ENCODE results near the gene SORT1.
"Not testable (repeated sequence)": the region's sequence is repeated elsewhere in the genome, so short reads cannot be mapped to it uniquely, and the experiment has no call there.

The SORT1 gene

DNA sequence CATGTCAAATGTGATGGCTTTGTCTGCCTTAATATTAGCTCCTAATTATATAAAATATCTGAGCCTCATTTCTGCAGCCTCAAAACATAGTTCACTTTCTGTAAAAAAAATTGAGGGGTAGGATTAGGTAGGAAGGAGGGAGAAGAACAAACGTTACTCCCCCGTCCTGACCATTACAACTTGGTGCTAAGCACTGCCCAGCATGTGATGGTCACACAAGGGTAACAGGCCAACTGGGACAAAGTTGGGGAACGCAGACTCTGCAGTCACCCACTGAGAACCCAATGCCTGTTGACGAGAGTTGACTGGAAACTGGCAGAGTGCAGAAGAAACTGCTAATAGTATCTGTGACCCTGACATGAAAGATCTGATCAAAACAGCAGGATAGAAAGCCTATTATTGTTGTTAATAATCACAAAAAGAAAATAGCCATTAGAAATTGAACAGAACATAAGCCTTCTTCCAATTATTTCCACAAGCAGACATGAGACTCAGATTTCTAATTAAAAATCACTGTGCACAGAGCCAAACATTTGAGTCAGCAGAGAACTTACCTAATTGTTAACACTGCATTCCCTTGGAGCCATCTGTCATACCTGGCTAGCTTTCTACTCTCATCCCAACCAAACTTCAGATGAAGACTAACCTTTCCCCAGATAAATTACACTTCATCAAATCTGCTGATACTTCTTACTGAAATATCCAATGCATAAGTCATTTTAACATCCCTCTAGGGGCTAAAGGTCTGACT lies 5.5 kb downstream of the SORT1 start:
- no peak for ATAC-seq
- H3K4me3 Mint-ChIP-seq, result no peak overlapping the region
- peaks cover 47% of the 10 kb centered on the region for H3K4me1 Mint-ChIP-seq
- H3K36me3 Mint-ChIP-seq, result no peaks in the 10 kb centered on the region
- no peaks in the 10 kb centered on the region for H3K9me3 Mint-ChIP-seq
- no peak overlapping the region for H3K27ac Mint-ChIP-seq
- peaks cover 88% of the 10 kb centered on the region for H3K27me3 Mint-ChIP-seq

DNA sequence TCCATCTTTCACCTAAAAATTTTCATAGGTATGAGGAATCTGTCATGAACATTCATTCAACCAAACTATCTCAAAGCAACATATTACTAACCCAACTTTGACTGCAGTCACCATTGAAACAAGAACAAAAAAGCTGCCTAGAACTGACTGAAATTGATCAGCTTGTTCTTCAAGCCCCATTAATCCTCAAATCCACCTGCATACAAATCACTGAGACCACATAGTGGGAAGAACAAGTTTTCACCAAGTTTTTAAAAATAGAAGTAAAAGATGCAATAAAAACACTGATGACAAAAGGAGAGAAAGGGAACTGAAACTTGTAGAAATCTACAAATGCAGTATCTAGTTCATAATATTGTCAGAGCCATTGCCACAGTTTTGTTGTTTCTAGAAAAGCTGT lies 6.1 kb downstream of the SORT1 start:
- peak; percentile 84 for ATAC-seq
- no peak overlapping the region for H3K4me3 Mint-ChIP-seq
- no peak overlapping the region for H3K27ac Mint-ChIP-seq
- no peaks in the 10 kb centered on the region for H3K9me3 Mint-ChIP-seq
- peaks cover 42% of the 10 kb centered on the region for H3K4me1 Mint-ChIP-seq
- H3K27me3 Mint-ChIP-seq, result peaks cover 84% of the 10 kb centered on the region
- no peaks in the 10 kb centered on the region for H3K36me3 Mint-ChIP-seq

DNA sequence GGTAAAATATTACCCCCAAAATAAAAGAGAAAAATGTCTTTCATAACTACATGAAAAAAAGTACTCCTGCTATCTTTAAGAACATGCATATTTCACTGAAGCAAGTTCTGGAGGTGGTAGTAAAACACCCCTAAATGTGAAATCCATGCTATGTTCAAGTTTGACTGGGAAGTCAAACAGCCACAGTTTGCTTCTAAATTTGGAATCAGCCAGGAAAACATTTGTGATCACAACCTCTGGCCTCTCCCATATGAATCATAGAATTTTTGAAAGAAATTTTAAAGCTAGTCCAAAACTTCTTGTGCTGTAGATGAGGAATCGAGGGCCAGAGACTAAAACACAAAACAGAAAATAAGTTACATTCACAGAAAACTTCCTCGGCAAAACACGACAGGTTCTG lies 6.6 kb downstream of the SORT1 start:
- Mint-ChIP-seq H3K27ac (no peak overlapping the region), H3K4me1 (peaks cover 37% of the 10 kb centered on the region), H3K27me3 (peaks cover 84% of the 10 kb centered on the region), H3K4me3 (no peak overlapping the region), H3K9me3 (no peaks in the 10 kb centered on the region), H3K36me3 (no peaks in the 10 kb centered on the region)
- no peak for ATAC-seq

DNA sequence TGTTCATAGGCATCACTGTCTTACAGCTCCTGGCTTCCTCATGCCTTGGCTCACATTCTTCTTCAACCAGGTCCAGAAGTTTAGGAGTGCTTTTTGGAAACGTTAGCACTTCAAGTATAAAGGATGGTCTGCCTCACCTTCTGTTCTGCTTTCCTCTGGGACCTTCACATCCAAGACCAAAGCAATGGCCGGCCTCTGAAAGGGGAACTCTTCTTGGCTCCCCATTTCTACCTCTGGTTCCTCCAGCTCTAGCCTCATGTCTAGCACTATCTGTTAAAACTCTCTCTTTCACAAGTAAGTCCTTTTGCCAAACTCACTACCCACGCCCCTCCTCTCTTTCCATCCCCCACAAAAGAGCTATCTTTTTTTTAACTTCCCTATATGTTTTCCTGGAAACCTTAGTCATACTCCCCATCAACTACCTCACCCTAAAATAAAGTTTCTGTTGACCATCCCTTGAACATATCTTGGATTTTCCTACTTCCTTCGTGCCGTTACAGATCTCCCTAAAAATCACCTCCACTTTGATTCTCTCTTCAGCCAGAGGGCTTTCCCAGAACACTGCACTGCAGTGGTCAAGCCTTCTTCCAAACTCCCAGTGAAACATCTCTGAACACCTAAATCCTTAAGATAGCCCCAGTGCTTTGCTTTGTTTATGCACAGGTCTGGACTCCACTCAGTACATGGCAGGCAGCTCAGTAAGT lies 7.9 kb downstream of the SORT1 start:
- Mint-ChIP-seq H3K27me3 (peaks cover 84% of the 10 kb centered on the region), H3K4me1 (peaks cover 29% of the 10 kb centered on the region), H3K27ac (no peak overlapping the region), H3K36me3 (no peaks in the 10 kb centered on the region), H3K9me3 (no peaks in the 10 kb centered on the region), H3K4me3 (no peak overlapping the region)
- no peak for ATAC-seq

DNA sequence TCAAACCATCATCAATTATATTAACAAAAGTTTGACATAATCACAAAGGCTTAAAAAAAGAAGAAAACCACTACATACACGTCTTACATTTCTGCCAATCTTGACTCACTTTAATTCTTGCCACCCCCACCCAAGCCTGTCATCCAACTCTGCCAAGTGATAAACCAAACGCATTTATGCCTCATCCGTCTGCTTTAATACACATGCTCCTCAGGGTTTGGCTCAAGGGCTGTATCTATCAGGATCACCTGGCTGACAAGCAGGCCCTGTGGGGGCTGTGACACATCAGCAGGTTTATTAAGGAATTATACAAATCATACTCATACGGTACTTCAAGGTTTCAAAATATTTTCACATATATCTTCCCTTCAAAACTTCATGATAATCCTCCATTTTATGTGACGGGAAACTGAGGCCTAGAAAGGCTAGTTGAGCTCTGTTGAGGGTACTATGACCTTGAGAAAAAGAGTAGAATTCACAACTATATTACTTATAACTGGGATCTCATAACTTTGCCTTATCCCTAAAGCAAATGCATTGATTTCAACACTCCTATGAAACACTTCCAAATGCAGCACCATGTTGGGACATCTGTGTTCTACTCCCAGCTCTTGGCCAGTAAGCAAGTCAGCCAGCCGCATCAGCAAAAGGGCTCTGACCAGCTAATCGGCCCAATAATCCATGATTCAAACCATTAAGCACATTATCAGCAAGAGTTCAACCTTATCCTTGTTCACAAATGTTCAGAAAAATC lies 8.7 kb downstream of the SORT1 start:
- Mint-ChIP-seq H3K27ac (no peak overlapping the region), H3K4me3 (no peak overlapping the region), H3K9me3 (no peaks in the 10 kb centered on the region), H3K27me3 (peaks cover 84% of the 10 kb centered on the region), H3K36me3 (no peaks in the 10 kb centered on the region), H3K4me1 (peaks cover 29% of the 10 kb centered on the region)
- no peak for ATAC-seq

DNA sequence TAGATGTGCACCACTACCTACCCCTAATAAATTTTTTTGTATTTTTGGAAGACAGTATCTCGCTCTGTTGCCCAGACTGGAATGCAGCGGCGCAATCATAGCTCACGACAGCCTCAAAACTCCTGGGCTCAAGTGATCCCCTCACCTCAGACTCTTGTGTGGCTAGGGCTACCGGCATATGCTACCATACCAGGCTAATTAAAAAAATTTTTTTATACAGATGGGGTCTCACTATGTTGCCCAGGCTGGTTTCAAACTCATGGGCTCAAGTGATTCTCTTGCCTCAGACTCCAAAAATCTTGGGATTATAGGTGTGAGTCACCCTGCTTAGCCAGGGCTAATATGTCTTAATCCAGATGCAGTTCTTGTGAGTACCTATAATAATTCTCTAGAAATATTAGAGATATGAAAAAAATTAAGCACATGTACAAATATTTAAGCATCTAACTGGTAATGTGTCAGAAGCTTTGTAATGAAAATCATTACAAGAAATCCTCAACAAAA lies 9.5 kb downstream of the SORT1 start:
- Mint-ChIP-seq H3K4me1 (peaks cover 29% of the 10 kb centered on the region), H3K27me3 (peaks cover 84% of the 10 kb centered on the region), H3K4me3 (no peak overlapping the region), H3K27ac (no peak overlapping the region), H3K36me3 (no peaks in the 10 kb centered on the region), H3K9me3 (no peaks in the 10 kb centered on the region)
- no peak for ATAC-seq

DNA sequence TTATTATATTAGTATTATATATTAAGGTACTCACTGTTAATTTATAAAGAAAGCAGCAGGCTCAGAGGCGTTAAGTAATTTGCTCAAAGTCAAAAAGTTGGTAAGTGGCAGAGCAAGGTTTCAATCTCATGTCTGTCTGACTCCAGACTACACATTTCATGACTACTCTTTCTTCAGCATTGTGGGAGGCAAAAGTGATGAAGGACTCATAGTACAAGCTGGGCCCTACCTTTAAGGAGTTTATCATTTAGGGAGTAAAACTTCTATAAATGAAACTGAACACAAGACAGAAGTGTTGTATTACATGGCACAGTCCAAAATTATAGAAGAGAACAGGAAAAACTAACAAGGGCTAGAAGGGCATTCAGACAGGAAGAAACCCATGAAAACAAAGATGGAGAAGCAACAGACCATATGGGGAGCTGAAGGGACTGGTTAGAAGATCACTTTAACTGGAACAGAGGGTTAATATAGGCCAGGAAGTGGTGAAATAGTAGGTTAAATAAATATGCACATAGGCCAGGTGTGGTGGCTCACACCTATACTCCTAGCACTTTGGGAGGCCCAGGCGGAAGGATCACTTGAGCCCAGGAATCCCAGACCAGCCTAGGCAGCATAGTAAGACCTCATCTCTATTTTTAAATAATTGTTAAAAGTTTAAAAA lies 11.5 kb downstream of the SORT1 start:
- no peak overlapping the region for H3K27ac Mint-ChIP-seq
- peaks cover 76% of the 10 kb centered on the region for H3K27me3 Mint-ChIP-seq
- no peak for ATAC-seq
- no peak overlapping the region for H3K4me3 Mint-ChIP-seq
- H3K36me3 Mint-ChIP-seq, result no peaks in the 10 kb centered on the region
- peaks cover 11% of the 10 kb centered on the region for H3K4me1 Mint-ChIP-seq
- no peaks in the 10 kb centered on the region for H3K9me3 Mint-ChIP-seq

DNA sequence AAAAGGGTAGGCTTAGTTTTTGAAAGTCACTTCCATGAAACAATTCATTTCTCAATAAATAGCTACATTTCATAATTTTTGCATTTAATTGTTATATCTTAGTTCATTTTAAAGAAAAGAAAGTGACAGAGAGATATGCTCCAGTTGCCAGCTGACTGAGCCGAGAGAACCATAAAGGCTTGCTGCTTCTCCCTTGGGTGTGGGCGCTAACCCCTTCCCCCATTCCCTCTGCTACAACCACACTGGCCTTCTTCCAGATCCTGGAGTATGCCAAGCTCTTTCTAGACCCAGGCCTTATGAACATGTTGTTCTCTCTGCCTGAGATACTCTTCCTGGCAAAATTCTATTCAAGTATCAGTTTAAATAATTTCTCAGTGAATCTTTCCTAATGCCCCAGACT lies 12.3 kb downstream of the SORT1 start:
- no peaks in the 10 kb centered on the region for H3K36me3 Mint-ChIP-seq
- ATAC-seq, result no peak
- no peaks in the 10 kb centered on the region for H3K9me3 Mint-ChIP-seq
- peaks cover 8% of the 10 kb centered on the region for H3K4me1 Mint-ChIP-seq
- H3K27ac Mint-ChIP-seq, result no peak overlapping the region
- H3K27me3 Mint-ChIP-seq, result peaks cover 77% of the 10 kb centered on the region
- no peak overlapping the region for H3K4me3 Mint-ChIP-seq

DNA sequence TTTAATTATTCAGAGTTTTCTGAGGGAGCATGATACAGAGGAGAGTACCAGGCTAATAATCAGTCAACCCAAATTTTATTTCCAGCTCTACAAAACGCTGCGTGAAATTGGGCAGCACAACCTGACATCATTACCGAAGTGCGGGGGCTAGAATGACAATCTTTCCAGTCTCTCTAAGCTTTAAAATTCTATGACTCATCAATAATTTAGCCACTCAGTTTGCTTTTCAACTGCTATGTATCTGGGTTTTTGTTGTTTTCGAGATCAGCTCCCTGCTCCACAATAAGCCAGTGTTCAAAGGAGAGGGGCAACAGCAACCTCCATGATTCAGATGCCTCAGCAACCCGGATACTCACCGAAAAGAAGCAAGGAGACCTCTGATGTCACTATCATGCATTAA lies 13.9 kb downstream of the SORT1 start:
- no peaks in the 10 kb centered on the region for H3K36me3 Mint-ChIP-seq
- H3K4me3 Mint-ChIP-seq, result no peak overlapping the region
- no peak for ATAC-seq
- no peaks in the 10 kb centered on the region for H3K4me1 Mint-ChIP-seq
- H3K27ac Mint-ChIP-seq, result no peak overlapping the region
- H3K9me3 Mint-ChIP-seq, result no peaks in the 10 kb centered on the region
- peaks cover 66% of the 10 kb centered on the region for H3K27me3 Mint-ChIP-seq

DNA sequence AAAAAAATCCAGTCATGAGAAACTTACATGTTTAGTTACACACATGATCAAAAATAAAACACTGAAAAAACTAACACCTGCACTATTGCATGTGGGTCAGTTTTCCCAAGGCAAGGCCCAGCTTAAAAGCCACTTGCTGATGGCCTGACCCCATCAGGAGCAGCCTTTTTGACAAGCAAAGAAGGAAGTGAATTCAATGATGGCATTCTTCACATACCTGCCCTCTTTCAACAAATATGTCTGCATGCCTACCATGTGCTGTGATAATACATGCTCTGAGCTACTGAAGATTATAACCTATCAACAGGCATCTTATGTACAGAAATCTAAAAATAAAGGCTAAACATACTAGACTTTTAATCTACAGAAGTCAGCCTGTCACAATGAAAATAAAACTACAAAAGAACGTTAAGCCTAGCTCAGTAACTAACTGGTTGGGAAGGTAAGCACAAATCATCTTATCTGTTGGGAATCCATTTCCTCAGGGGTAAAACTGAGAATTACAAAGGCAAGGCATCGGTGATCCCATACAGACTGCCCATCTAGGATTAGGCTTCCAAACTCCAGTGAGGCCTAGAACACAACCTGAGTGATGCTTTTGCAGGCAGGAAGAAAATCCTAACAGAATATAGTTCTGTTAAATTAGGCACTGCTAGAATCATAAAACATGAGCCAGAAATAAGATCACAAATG lies 14.5 kb downstream of the SORT1 start:
- Mint-ChIP-seq H3K36me3 (no peaks in the 10 kb centered on the region), H3K9me3 (no peaks in the 10 kb centered on the region), H3K4me3 (no peak overlapping the region), H3K4me1 (no peaks in the 10 kb centered on the region), H3K27me3 (peaks cover 60% of the 10 kb centered on the region), H3K27ac (no peak overlapping the region)
- ATAC-seq, result no peak

DNA sequence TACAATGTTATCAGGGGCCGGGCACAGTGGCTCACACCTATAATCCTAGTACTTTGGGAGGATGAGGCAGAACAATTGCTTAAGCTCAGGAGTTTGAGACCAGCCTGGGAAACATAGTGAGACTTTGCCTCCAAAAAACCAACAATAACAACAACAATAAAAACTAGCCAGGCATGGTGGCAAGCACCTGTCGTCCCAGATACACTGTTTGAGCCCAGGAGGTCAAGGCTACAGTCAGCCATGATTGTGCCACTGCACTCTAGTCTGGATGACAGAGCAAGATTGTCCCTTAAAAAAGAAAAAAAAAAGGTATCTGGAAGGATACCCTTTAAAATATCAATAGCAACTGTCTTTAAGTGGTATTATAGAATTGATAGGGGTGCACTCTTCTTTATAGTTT lies 16.1 kb downstream of the SORT1 start:
- H3K27me3 Mint-ChIP-seq, result peaks cover 51% of the 10 kb centered on the region
- no peak overlapping the region for H3K27ac Mint-ChIP-seq
- no peaks in the 10 kb centered on the region for H3K9me3 Mint-ChIP-seq
- no peaks in the 10 kb centered on the region for H3K36me3 Mint-ChIP-seq
- no peaks in the 10 kb centered on the region for H3K4me1 Mint-ChIP-seq
- no peak overlapping the region for H3K4me3 Mint-ChIP-seq
- ATAC-seq, result no peak

DNA sequence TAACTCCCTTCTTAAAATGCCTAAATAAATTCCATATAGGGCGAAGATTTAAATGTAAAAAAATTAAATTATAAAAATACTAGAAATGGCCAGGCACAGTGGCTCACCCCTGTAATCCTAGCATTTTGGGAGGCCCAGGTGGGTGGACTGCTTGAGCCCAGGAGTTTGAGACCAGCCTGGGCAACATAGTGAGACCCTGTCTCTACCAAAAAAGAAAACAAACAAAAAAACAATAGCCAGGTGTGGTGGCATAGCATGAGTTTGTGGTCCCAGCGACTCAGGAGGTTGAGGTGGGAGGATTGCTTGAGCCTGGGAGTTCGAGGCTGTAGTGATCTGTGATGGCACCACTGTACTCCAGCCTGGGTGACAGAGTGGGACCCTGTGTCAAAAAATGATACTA lies 17.8 kb downstream of the SORT1 start:
- no peaks in the 10 kb centered on the region for H3K9me3 Mint-ChIP-seq
- no peak overlapping the region for H3K27ac Mint-ChIP-seq
- no peak for ATAC-seq

DNA sequence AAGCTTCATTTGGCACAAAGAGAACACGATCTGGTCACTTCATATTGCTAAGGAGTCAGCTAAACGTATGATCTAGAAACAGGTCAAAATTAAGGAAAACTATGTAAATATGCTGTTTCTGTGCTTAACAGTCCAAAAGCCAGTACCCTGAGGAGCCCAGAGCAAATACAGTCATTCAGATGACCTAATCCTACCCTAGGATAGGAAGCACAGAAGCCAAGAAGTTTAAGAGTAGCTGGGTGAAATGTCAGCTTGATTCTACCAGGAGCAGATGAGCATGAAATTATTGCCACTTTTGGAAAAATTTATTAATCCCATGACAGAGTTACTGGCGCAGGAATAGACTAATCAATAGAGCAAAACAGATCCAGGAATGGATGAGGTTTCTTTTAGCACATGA lies 18.3 kb downstream of the SORT1 start:
- Mint-ChIP-seq H3K4me3 (no peak overlapping the region), H3K9me3 (no peaks in the 10 kb centered on the region), H3K27ac (no peak overlapping the region), H3K4me1 (no peaks in the 10 kb centered on the region), H3K27me3 (peaks cover 47% of the 10 kb centered on the region), H3K36me3 (no peaks in the 10 kb centered on the region)
- ATAC-seq, result no peak

More for the DNA sequence above, 17.8 kb downstream of the SORT1 start:
- Mint-ChIP-seq H3K36me3 (no peaks in the 10 kb centered on the region), H3K4me1 (no peaks in the 10 kb centered on the region), H3K27me3 (peaks cover 47% of the 10 kb centered on the region), H3K4me3 (no peak overlapping the region)

DNA sequence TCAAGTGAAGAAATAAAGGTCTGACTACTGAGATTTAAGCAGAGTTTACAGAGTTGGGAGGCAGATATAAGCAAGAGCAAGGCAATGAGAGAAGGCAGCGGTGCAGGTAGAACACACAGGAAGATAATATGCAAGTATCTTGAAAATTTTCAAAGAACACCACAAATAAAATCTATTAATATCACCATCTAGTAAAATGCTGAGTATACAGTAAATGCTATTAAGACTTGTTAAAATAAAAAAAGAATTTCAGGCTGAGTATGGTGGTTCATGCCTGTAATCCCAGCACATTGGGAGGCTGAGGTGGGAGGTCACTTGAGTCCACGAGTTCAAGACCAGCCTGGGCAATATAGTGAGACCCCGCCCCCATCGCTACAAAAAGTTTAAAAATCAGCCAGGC lies 20.0 kb downstream of the SORT1 start:
- H3K27ac Mint-ChIP-seq, result no peak overlapping the region
- H3K36me3 Mint-ChIP-seq, result no peaks in the 10 kb centered on the region
- H3K4me1 Mint-ChIP-seq, result no peaks in the 10 kb centered on the region
- no peaks in the 10 kb centered on the region for H3K9me3 Mint-ChIP-seq
- H3K27me3 Mint-ChIP-seq, result peaks cover 47% of the 10 kb centered on the region
- H3K4me3 Mint-ChIP-seq, result no peak overlapping the region
- no peak for ATAC-seq

DNA sequence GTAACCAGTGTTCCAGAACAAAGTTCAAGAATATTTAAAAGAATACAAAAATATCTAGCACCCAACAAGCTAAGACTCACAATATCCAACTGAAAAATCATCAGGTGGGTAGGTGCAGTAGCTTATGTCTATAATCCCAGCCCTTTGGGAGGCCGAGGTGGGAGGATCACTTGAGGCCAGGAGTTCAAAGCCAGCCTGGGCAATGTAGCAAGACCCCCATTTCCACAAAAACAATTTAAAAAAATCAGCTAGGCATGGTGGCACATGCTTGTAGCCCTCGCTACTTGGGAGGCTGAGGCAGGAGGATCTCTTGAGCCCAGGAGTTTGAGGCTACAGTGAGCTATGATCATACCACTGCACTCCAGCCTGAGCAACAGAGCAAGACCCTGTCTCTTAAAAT lies 24.0 kb downstream of the SORT1 start:
- H3K4me1 Mint-ChIP-seq, H3K9me3 Mint-ChIP-seq, ATAC-seq, H3K4me3 Mint-ChIP-seq, H3K36me3 Mint-ChIP-seq, H3K27ac Mint-ChIP-seq: not testable (repeated sequence)
- H3K27me3 Mint-ChIP-seq, result peaks cover 67% of the 10 kb centered on the region

All from stimulated activated memory B cell treated with anti-CD40 and anti-IgM and Interleukin-4, amounts not matched to agents 10 μg/mL and 1 μg/mL and 100 μg/mL, for 72 hours (primary cell).